H1 (cell line): ENCODE measurements around the gene CD151. TPM values are rescaled to one million over a fixed set of nuclear protein-coding genes. Genes with fewer than 3 reads are reported as not detected.

Experiments
- CTCF ChIA-PET: fragments of 300-600 bp; sonication (Branson Sonifier 250); formaldehyde crosslinking; loops from one replicate; lab custom pipeline; 2021; ENCODE audit not compliant: partially characterized antibody; lab: Charles Lee
- POLR2A ChIA-PET: fragments of 300-600 bp; sonication (Branson Sonifier 250); formaldehyde crosslinking; loops from one replicate; lab custom pipeline; 2021; ENCODE audit warnings: inconsistent platforms; ENCODE audit not compliant: partially characterized antibody; lab: Charles Lee
- DNase-seq, 2 experiments: peaks; one replicate each; pipeline versions ENCODE4 v3.0.0 to v3.0.0-alpha.2; 2010 to 2022; ENCODE audit warnings: low spot score in 2 of 2, low read depth in 1 of 2, mixed read lengths in 1 of 2
- FAIRE-seq: peaks from 2 replicates; lab custom pipeline; 2011; peaks lifted over from hg19 to GRCh38; lab: Jason Lieb, UNC
- H2AFZ ChIP-seq: 2 replicates; pipeline ENCODE4 v1.8.1; 2012; ENCODE audit warnings: low read length, inconsistent platforms
- H2AK5ac ChIP-seq: 2 replicates; pipeline ENCODE4 v1.6.1; 2013; ENCODE audit warnings: low read depth, low read length
- H2BK120ac ChIP-seq: replicated peaks from 2 replicates; pipeline ENCODE3; 2013; ENCODE audit warnings: low read depth, low read length, inconsistent platforms
- H2BK12ac ChIP-seq: 2 replicates; pipeline ENCODE4 v1.6.1; 2013; ENCODE audit warnings: low read depth, low read length
- H2BK15ac ChIP-seq: 2 replicates; pipeline ENCODE4 v1.6.1; 2013; ENCODE audit warnings: low read length
- H2BK20ac ChIP-seq: 2 replicates; pipeline ENCODE4 v1.6.1; 2013; ENCODE audit warnings: low read length
- H2BK5ac ChIP-seq: 2 replicates; pipeline ENCODE4 v1.6.1; 2013; ENCODE audit warnings: low read depth, low read length
- H3K14ac ChIP-seq: 2 replicates; pipeline ENCODE4 v1.6.1; 2013; ENCODE audit warnings: inconsistent platforms; ENCODE audit not compliant: insufficient read length
- H3K18ac ChIP-seq: 2 replicates; pipeline ENCODE4 v1.6.1; 2013; ENCODE audit warnings: low read length; ENCODE audit errors: extremely low read depth
- H3K23ac ChIP-seq: 2 replicates; pipeline ENCODE4 v1.6.1; 2013; ENCODE audit warnings: inconsistent platforms; ENCODE audit not compliant: insufficient read length
- H3K23me2 ChIP-seq: 2 replicates; pipeline ENCODE4 v1.6.1; 2013; ENCODE audit warnings: low read depth, low read length
- H3K27ac ChIP-seq: 2 replicates; pipeline ENCODE4 v1.6.1; 2011; ENCODE audit warnings: low read depth, low read length, inconsistent platforms
- H3K27me3 ChIP-seq, 4 experiments: replicated peaks in 1 of 4; 1 replicate in 1 of 4; 2 replicates in 3 of 4; pipeline versions ENCODE4 v1.6.1 to v1.8.1; 2011 to 2013; ENCODE audit warnings: low read length in 3 of 4, mild to moderate bottlenecking in 3 of 4, inconsistent platforms in 2 of 4, mixed read lengths in 2 of 4, moderate library complexity in 1 of 4; ENCODE audit not compliant: control insufficient read depth in 3 of 4, insufficient read depth in 3 of 4; ENCODE audit errors: extremely low read depth in 1 of 4
- H3K36me3 ChIP-seq, 4 experiments: 2 replicates each; pipeline versions ENCODE4 v1.6.1 to v1.8.1; 2011 to 2013; ENCODE audit warnings: mild to moderate bottlenecking in 4 of 4, low read length in 3 of 4, moderate library complexity in 2 of 4, control low read depth in 1 of 4, inconsistent platforms in 1 of 4; ENCODE audit not compliant: insufficient read depth in 4 of 4, control insufficient read depth in 2 of 4
- H3K4ac ChIP-seq: replicated peaks from 2 replicates; pipeline ENCODE3; 2013; ENCODE audit warnings: low read length, low read depth, mixed read lengths, inconsistent platforms; ENCODE audit not compliant: insufficient read length
- H3K4me1 ChIP-seq, 4 experiments: replicated peaks in 1 of 4; 1 replicate in 1 of 4; 2 replicates in 3 of 4; pipeline versions ENCODE4 v1.6.1 to v1.8.1; 2011 to 2013; ENCODE audit warnings: low read length in 3 of 4, inconsistent platforms in 2 of 4, mixed read lengths in 1 of 4; ENCODE audit not compliant: insufficient read depth in 4 of 4, control insufficient read depth in 3 of 4
- H3K4me2 ChIP-seq, 2 experiments: 2 replicates each; pipeline versions ENCODE4 v1.6.1 to v1.8.1; 2011 to 2013; ENCODE audit warnings: low read depth in 2 of 2, low read length in 2 of 2, control low read depth in 1 of 2, inconsistent platforms in 1 of 2, mild to moderate bottlenecking in 1 of 2; ENCODE audit not compliant: insufficient read depth in 1 of 2
- H3K4me3 ChIP-seq, 4 experiments: fragments of 200-600, 300-600 bp in 1 of 4; sonication (generic), shearing (Covaris generic), sonication (Bioruptor Twin) in 1 of 4; 2 replicates each; pipeline versions ENCODE4 v1.5.1 to v1.8.1; 2011 to 2016; ENCODE audit warnings: low read length in 4 of 4, low read depth in 3 of 4, control low read depth in 2 of 4, inconsistent platforms in 2 of 4, mild to moderate bottlenecking in 2 of 4, mixed read lengths in 1 of 4, moderate library complexity in 1 of 4; ENCODE audit not compliant: insufficient read depth in 2 of 4; ENCODE audit errors: extremely low read depth in 1 of 4
- H3K56ac ChIP-seq: replicated peaks from 2 replicates; pipeline ENCODE3; 2013; ENCODE audit warnings: low read depth, mild to moderate bottlenecking, mixed read lengths, low read length, inconsistent platforms; ENCODE audit not compliant: insufficient read length
- H3K79me1 ChIP-seq: 2 replicates; pipeline ENCODE4 v1.6.1; 2013; ENCODE audit warnings: low read depth, low read length, control low read depth
- H3K79me2 ChIP-seq, 2 experiments: 2 replicates each; pipeline versions ENCODE4 v1.6.1 to v1.8.1; 2012 to 2013; ENCODE audit warnings: low read length in 2 of 2, mild to moderate bottlenecking in 2 of 2, inconsistent platforms in 1 of 2; ENCODE audit not compliant: insufficient read depth in 2 of 2, control insufficient read depth in 1 of 2
- H3K9ac ChIP-seq, 4 experiments: replicated peaks in 1 of 4; 1 replicate in 1 of 4; 2 replicates in 3 of 4; pipeline versions ENCODE4 v1.6.1 to v1.8.1; 2011 to 2013; ENCODE audit warnings: low read depth in 3 of 4, low read length in 3 of 4, control low read depth in 2 of 4, mild to moderate bottlenecking in 2 of 4, moderate library complexity in 2 of 4, inconsistent platforms in 1 of 4; ENCODE audit errors: extremely low read depth in 1 of 4
- H3K9me3 ChIP-seq, 2 experiments: 2 replicates each; pipeline versions ENCODE4 v1.6.1 to v1.8.1; 2012 to 2013; ENCODE audit warnings: mild to moderate bottlenecking in 2 of 2, moderate library complexity in 2 of 2, control low read depth in 1 of 2, inconsistent platforms in 1 of 2, low read depth in 1 of 2, low read length in 1 of 2, mixed read lengths in 1 of 2; ENCODE audit not compliant: insufficient read depth in 2 of 2
- H4K20me1 ChIP-seq, 2 experiments: replicated peaks in 1 of 2; 2 replicates each; pipeline versions ENCODE3 to v1.8.1; 2011 to 2013; ENCODE audit warnings: inconsistent platforms in 2 of 2, low read length in 2 of 2, mild to moderate bottlenecking in 1 of 2; ENCODE audit not compliant: insufficient read depth in 2 of 2, control insufficient read depth in 1 of 2
- H4K5ac ChIP-seq: 2 replicates; pipeline ENCODE4 v1.6.1; 2013; ENCODE audit warnings: low read length, low read depth, mixed read lengths, inconsistent platforms; ENCODE audit not compliant: insufficient read length
- H4K8ac ChIP-seq: 2 replicates; pipeline ENCODE4 v1.8.0; 2013; ENCODE audit warnings: mild to moderate bottlenecking, moderate library complexity, low read length, inconsistent platforms; ENCODE audit not compliant: insufficient read depth; ENCODE audit errors: extremely low read depth
- H4K91ac ChIP-seq: replicated peaks from 2 replicates; pipeline ENCODE3; 2013; ENCODE audit warnings: low read length, mixed read lengths, inconsistent platforms; ENCODE audit not compliant: insufficient read length
- ASH2L ChIP-seq: fragments of 200-600, 300-600 bp; sonication (generic); IDR thresholded peaks from one replicate; pipeline ENCODE4 v1.7.1; 2017; ENCODE audit warnings: low read length
- ATF2 ChIP-seq: IDR thresholded peaks from 2 replicates; pipeline ENCODE4 v1.6.1; 2012; ENCODE audit warnings: low read length, inconsistent platforms
- CHD1 ChIP-seq: IDR thresholded peaks from 2 replicates; pipeline ENCODE4 v1.6.1; 2012; ENCODE audit warnings: low read depth, low read length, improper control_type of control experiment
- JUND ChIP-seq: IDR thresholded peaks from 2 replicates; pipeline ENCODE4 v1.6.1; 2011; ENCODE audit warnings: mild to moderate bottlenecking, improper control_type of control experiment, low read length
- KDM5A ChIP-seq: fragments of 200-600 bp; IDR thresholded peaks from 2 replicates; pipeline ENCODE4 v1.7.1; 2012; ENCODE audit warnings: mild to moderate bottlenecking, low read length, inconsistent platforms, mixed read lengths
- NANOG ChIP-seq: IDR thresholded peaks from 2 replicates; pipeline ENCODE4 v1.6.1; 2011; ENCODE audit warnings: low read length, low read depth, mild to moderate bottlenecking, inconsistent platforms; ENCODE audit not compliant: insufficient read depth, poor library complexity, severe bottlenecking
- PHF8 ChIP-seq: fragments of 200-600 bp; sonication (generic); conservative IDR thresholded peaks from 2 replicates; pipeline ENCODE4 v1.7.1; 2012; ENCODE audit warnings: low read depth, mild to moderate bottlenecking, inconsistent platforms, low read length, moderate library complexity
- POLR2A ChIP-seq, 2 experiments: IDR thresholded peaks; 1 replicate in 1 of 2; 2 replicates in 1 of 2; pipeline ENCODE4 v1.6.1; 2011; ENCODE audit warnings: low read depth in 2 of 2, low read length in 2 of 2, mild to moderate bottlenecking in 2 of 2; ENCODE audit errors: control extremely low read depth in 1 of 2
- RAD21 ChIP-seq, 2 experiments: IDR thresholded peaks in 1 of 2; conservative IDR thresholded peaks in 1 of 2; 2 replicates each; pipeline ENCODE4 v1.6.1; 2011; ENCODE audit warnings: low read depth in 2 of 2, low read length in 2 of 2, improper control_type of control experiment in 1 of 2, inconsistent platforms in 1 of 2, mild to moderate bottlenecking in 1 of 2, moderate library complexity in 1 of 2
- WGBS, 2 experiments: shearing (Covaris generic) in 1 of 2; methylation state at CpG; one replicate each; pipeline versions ENCODE4 v1.1.6 to v1.1.7; 2013 to 2015; ENCODE audit warnings: low lambda C conversion rate in 2 of 2, mixed read lengths in 2 of 2, inconsistent platforms in 1 of 2, low coverage in 1 of 2, missing lambda C conversion rate in 1 of 2; ENCODE audit not compliant: insufficient replicate concordance in 2 of 2, insufficient coverage in 1 of 2, insufficient read length in 1 of 2; ENCODE audit errors: extremely low coverage in 1 of 2, missing lambda C conversion rate in 1 of 2; 5-methylcytosine and 5-hydroxymethylcytosine counted together
- polyA plus RNA-seq, 7 experiments: library from polyadenylated mRNA; depleted of rRNA in 3 of 7; stranded (reverse) in 5 of 7; unstranded in 2 of 7; fragments of >200 nt in 5 of 7; fragments of 200-250 nt in 2 of 7; gene quantifications; 1 replicate in 5 of 7; 2 replicates in 1 of 7; 4 replicates in 1 of 7; pipeline versions ENCODE4 v1.2.1 to v1.2.3, GENCODE V29; 2011 to 2013; ENCODE audit warnings: missing spikeins in 2 of 7, mixed read lengths in 2 of 7
- total RNA-seq: library from RNA; stranded (reverse); fragmentation: NEBNext Ultra II Directional; extraction: Animal tissue kit (Norgen Biotek cat#: 25700); gene quantifications from 2 replicates; pipeline ENCODE4 v1.2.1, GENCODE V29; 2021

CD151 gene
- total and polyA plus RNA-seq, 2 of the 8 experiments (the other 6 are each of a cell fraction or from before 2014, with no cell fraction given), result 101 to 212 TPM

GRCh38 chr11:845872-846495 is 13.2 kb downstream of the CD151 start:
- Histone ChIP-seq H2AFZ (no peak overlapping the region), H3K23ac (no peak overlapping the region), H2BK20ac (no peak overlapping the region), H3K4me2 (peak overlapping the region in 1 of 2 experiments; percentile 87; a peak in 1 of 4 replicates), H3K18ac (no peak overlapping the region; the same call in 1 of the 2 replicates), H3K4me1 (peaks cover 0 to 43% (median 29%) of the 10 kb centered on the region in 4 experiments; a peak in 6 of 7 replicates), H4K5ac (no peak overlapping the region), H4K20me1 (peaks cover 4 to 20% of the 10 kb centered on the region in 2 experiments), H4K8ac (peak overlapping the region; percentile 28; the same call in 1 of the 2 replicates), H3K36me3 (no peaks in the 10 kb centered on the region), H3K14ac (no peak overlapping the region), H2AK5ac (no peak overlapping the region), H2BK15ac (peak overlapping the region; percentile 18; the same call in 1 of the 2 replicates), H3K56ac (no peak overlapping the region), H3K27ac (no peak overlapping the region), H3K79me2 (peaks cover 0 to 23% of the 10 kb centered on the region in 2 experiments; a peak in 2 of 4 replicates), H3K4me3 (no peak overlapping the region; a peak in 1 of 8 replicates), H3K9ac (no peak overlapping the region), H4K91ac (peak overlapping the region; percentile 83), H2BK120ac (no peak overlapping the region), H3K23me2 (peaks cover 32% of the 10 kb centered on the region; the same call in 1 of the 2 replicates), H3K9me3 (no peaks in the 10 kb centered on the region), H2BK5ac (peak overlapping the region; percentile 44; the same call in 1 of the 2 replicates), H3K4ac (no peak overlapping the region), H3K27me3 (peaks cover 0 to 2% (median 0%) of the 10 kb centered on the region in 4 experiments; a peak in 4 of 7 replicates), H3K79me1 (peaks cover 2% of the 10 kb centered on the region; the same call in 1 of the 2 replicates), H2BK12ac (no peak overlapping the region)
- 91% methylated on average over 6 of the region's 8 CpGs; no CpG with 5 or more reads in 1 of the 2 experiments for WGBS, 2 experiments
- ChIA-PET POLR2A (interaction anchor here (0.6 to 40.4 kb wide), 7 partner anchors 11 to 174 kb away, joined by 3 to 1917 read pairs (median 3); partner anchors contain the start of genes CD151, CEND1, CHID1 and CRACR2B), CTCF (interaction anchor here (0.7 to 6.7 kb wide), 12 partner anchors 8 to 205 kb away, joined by 3 to 74 read pairs (median 4); no protein-coding TSS in a partner anchor)
- no peak for DNase-seq
- no peak for FAIRE-seq
- TF ChIP-seq KDM5A (no peak), JUND (no peak), POLR2A (IDR thresholded peaks at IDR 0.05; ENCODE audit: control extremely low read depth in 1 of 2, low read depth in 2 of 2, low read length in 2 of 2) (no peak), RAD21 (IDR thresholded peaks at IDR 0.05 in 1 of 2, conservative IDR thresholded peaks at IDR 0.05 in 1 of 2; ENCODE audit: low read depth in 2 of 2, low read length in 2 of 2) (no peak), CHD1 (no peak), ATF2 (no peak), PHF8 (no peak), ASH2L (no peak), NANOG (no peak)
